ENCODE results near the gene ZNF513.
"Not testable (repeated sequence)": the region's sequence is repeated elsewhere in the genome, so short reads cannot be mapped to it uniquely, and the experiment has no call there.

The ZNF513 gene

GRCh38 chr2:27356382-27357181 is 24.0 kb downstream of the ZNF513 start, which contains the start of gene GTF3C2:
GTF3C2 (minus strand) TSS chr2:27356764; CDS start chr2:27343554, 13,210 bp downstream.
- H3K27ac ChIP-seq (ENCODE audit: low read depth in 2 of 2, low read length in 2 of 2), result peak within 1 kb of the TSS; percentile 91 to 97
- peak within 1 kb of the TSS; percentile 84 to 95 for H3K9ac ChIP-seq (ENCODE audit: low read depth in 1 of 2, low read length in 2 of 2)
- no peaks in the 10 kb centered on the region for H3K36me3 ChIP-seq (ENCODE audit: control insufficient read depth in 2 of 2, insufficient read depth in 2 of 2, low read length in 2 of 2)
- peaks cover 13 to 17% of the 10 kb centered on the region in 2 donors for H3K4me1 ChIP-seq (ENCODE audit: control insufficient read depth in 2 of 2, insufficient read depth in 2 of 2, low read length in 2 of 2)
- H3K27me3 ChIP-seq (ENCODE audit: control insufficient read depth in 2 of 2, insufficient read depth in 2 of 2, low read length in 2 of 2), result no peaks in the 10 kb centered on the region
- peak within 1 kb of the TSS; percentile 83 to 99 for H3K4me3 ChIP-seq (ENCODE audit: low read length in 2 of 2)
- H3K9me3 ChIP-seq (ENCODE audit: control insufficient read depth in 2 of 2, low read length in 2 of 2), result no peaks in the 10 kb centered on the region

GRCh38 chr2:27356056-27356381 is 24.5 kb downstream of the ZNF513 start:
- Histone ChIP-seq H3K9me3 (ENCODE audit: control insufficient read depth in 2 of 2, low read length in 2 of 2) (no peaks in the 10 kb centered on the region), H3K27me3 (ENCODE audit: control insufficient read depth in 2 of 2, insufficient read depth in 2 of 2, low read length in 2 of 2) (no peaks in the 10 kb centered on the region), H3K9ac (ENCODE audit: low read depth in 1 of 2, low read length in 2 of 2) (peak overlapping the region; percentile 84 to 95), H3K27ac (ENCODE audit: low read depth in 2 of 2, low read length in 2 of 2) (peak overlapping the region; percentile 91 to 97), H3K4me1 (ENCODE audit: control insufficient read depth in 2 of 2, insufficient read depth in 2 of 2, low read length in 2 of 2) (peaks cover 13 to 17% of the 10 kb centered on the region in 2 donors), H3K4me3 (ENCODE audit: low read length in 2 of 2) (peak overlapping the region; percentile 83 to 99), H3K36me3 (ENCODE audit: control insufficient read depth in 2 of 2, insufficient read depth in 2 of 2, low read length in 2 of 2) (no peaks in the 10 kb centered on the region)

- Histone ChIP-seq H3K4me1 (ENCODE audit: control insufficient read depth in 2 of 2, insufficient read depth in 2 of 2, low read length in 2 of 2) (peaks cover 13 to 17% of the 10 kb centered on the region in 2 donors), H3K27ac (ENCODE audit: low read depth in 2 of 2, low read length in 2 of 2) (peak overlapping the region in 1 of 2 donors; percentile 32), H3K4me3 (ENCODE audit: low read length in 2 of 2) (no peak overlapping the region), H3K9ac (ENCODE audit: low read depth in 1 of 2, low read length in 2 of 2) (no peak overlapping the region), H3K9me3 (ENCODE audit: control insufficient read depth in 2 of 2, low read length in 2 of 2) (no peaks in the 10 kb centered on the region), H3K36me3 (ENCODE audit: control insufficient read depth in 2 of 2, insufficient read depth in 2 of 2, low read length in 2 of 2) (no peaks in the 10 kb centered on the region), H3K27me3 (ENCODE audit: control insufficient read depth in 2 of 2, insufficient read depth in 2 of 2, low read length in 2 of 2) (no peaks in the 10 kb centered on the region)
Measured at GRCh38 chr2:27354597-27354927, 26.0 kb downstream of the ZNF513 start.

GRCh38 chr2:27353762-27354596 is 26.6 kb downstream of the ZNF513 start:
- H3K27ac ChIP-seq (ENCODE audit: low read depth in 2 of 2, low read length in 2 of 2), result peak overlapping the region in 1 of 2 donors; percentile 32
- H3K9me3 ChIP-seq (ENCODE audit: control insufficient read depth in 2 of 2, low read length in 2 of 2), result no peaks in the 10 kb centered on the region
- no peaks in the 10 kb centered on the region for H3K27me3 ChIP-seq (ENCODE audit: control insufficient read depth in 2 of 2, insufficient read depth in 2 of 2, low read length in 2 of 2)
- no peak overlapping the region for H3K9ac ChIP-seq (ENCODE audit: low read depth in 1 of 2, low read length in 2 of 2)
- no peaks in the 10 kb centered on the region for H3K36me3 ChIP-seq (ENCODE audit: control insufficient read depth in 2 of 2, insufficient read depth in 2 of 2, low read length in 2 of 2)
- H3K4me1 ChIP-seq (ENCODE audit: control insufficient read depth in 2 of 2, insufficient read depth in 2 of 2, low read length in 2 of 2), result peaks cover 13 to 17% of the 10 kb centered on the region in 2 donors
- no peak overlapping the region for H3K4me3 ChIP-seq (ENCODE audit: low read length in 2 of 2)

GRCh38 chr2:27353386-27353761 is 27.2 kb downstream of the ZNF513 start:
- H3K4me1 ChIP-seq (ENCODE audit: control insufficient read depth in 2 of 2, insufficient read depth in 2 of 2, low read length in 2 of 2), result peaks cover 13 to 17% of the 10 kb centered on the region in 2 donors
- not testable (repeated sequence) for H3K9ac ChIP-seq (ENCODE audit: low read depth in 1 of 2, low read length in 2 of 2); H3K36me3 ChIP-seq (ENCODE audit: control insufficient read depth in 2 of 2, insufficient read depth in 2 of 2, low read length in 2 of 2); H3K27ac ChIP-seq (ENCODE audit: low read depth in 2 of 2, low read length in 2 of 2); H3K27me3 ChIP-seq (ENCODE audit: control insufficient read depth in 2 of 2, insufficient read depth in 2 of 2, low read length in 2 of 2); H3K4me3 ChIP-seq (ENCODE audit: low read length in 2 of 2); H3K9me3 ChIP-seq (ENCODE audit: control insufficient read depth in 2 of 2, low read length in 2 of 2)

GRCh38 chr2:27351802-27352598 is 28.5 kb downstream of the ZNF513 start:
- H3K27me3 ChIP-seq (ENCODE audit: control insufficient read depth in 2 of 2, insufficient read depth in 2 of 2, low read length in 2 of 2), result no peaks in the 10 kb centered on the region
- H3K36me3 ChIP-seq (ENCODE audit: control insufficient read depth in 2 of 2, insufficient read depth in 2 of 2, low read length in 2 of 2), result no peaks in the 10 kb centered on the region
- peaks cover 13 to 14% of the 10 kb centered on the region in 2 donors for H3K4me1 ChIP-seq (ENCODE audit: control insufficient read depth in 2 of 2, insufficient read depth in 2 of 2, low read length in 2 of 2)
- H3K9ac ChIP-seq (ENCODE audit: low read depth in 1 of 2, low read length in 2 of 2), result no peak overlapping the region
- no peak overlapping the region for H3K27ac ChIP-seq (ENCODE audit: low read depth in 2 of 2, low read length in 2 of 2)
- no peaks in the 10 kb centered on the region for H3K9me3 ChIP-seq (ENCODE audit: control insufficient read depth in 2 of 2, low read length in 2 of 2)
- no peak overlapping the region for H3K4me3 ChIP-seq (ENCODE audit: low read length in 2 of 2)

GRCh38 chr2:27350106-27350693 is 30.3 kb downstream of the ZNF513 start:
- Histone ChIP-seq H3K9me3 (ENCODE audit: control insufficient read depth in 2 of 2, low read length in 2 of 2) (no peaks in the 10 kb centered on the region), H3K36me3 (ENCODE audit: control insufficient read depth in 2 of 2, insufficient read depth in 2 of 2, low read length in 2 of 2) (no peaks in the 10 kb centered on the region), H3K9ac (ENCODE audit: low read depth in 1 of 2, low read length in 2 of 2) (no peak overlapping the region), H3K4me3 (ENCODE audit: low read length in 2 of 2) (no peak overlapping the region), H3K27me3 (ENCODE audit: control insufficient read depth in 2 of 2, insufficient read depth in 2 of 2, low read length in 2 of 2) (no peaks in the 10 kb centered on the region), H3K27ac (ENCODE audit: low read depth in 2 of 2, low read length in 2 of 2) (no peak overlapping the region), H3K4me1 (ENCODE audit: control insufficient read depth in 2 of 2, insufficient read depth in 2 of 2, low read length in 2 of 2) (peaks cover 5 to 7% of the 10 kb centered on the region in 2 donors)

GRCh38 chr2:27347641-27348040 is 32.9 kb downstream of the ZNF513 start:
- H3K9me3 ChIP-seq (ENCODE audit: control insufficient read depth in 2 of 2, low read length in 2 of 2), result no peaks in the 10 kb centered on the region

GRCh38 chr2:27336173-27336572 is 44.4 kb downstream of the ZNF513 start:
- Histone ChIP-seq H3K27ac (ENCODE audit: low read depth in 2 of 2, low read length in 2 of 2) (no peak overlapping the region), H3K36me3 (ENCODE audit: control insufficient read depth in 2 of 2, insufficient read depth in 2 of 2, low read length in 2 of 2) (peaks cover 59 to 63% of the 10 kb centered on the region in 2 donors), H3K9me3 (ENCODE audit: control insufficient read depth in 2 of 2, low read length in 2 of 2) (no peaks in the 10 kb centered on the region), H3K9ac (ENCODE audit: low read depth in 1 of 2, low read length in 2 of 2) (no peak overlapping the region), H3K4me1 (ENCODE audit: control insufficient read depth in 2 of 2, insufficient read depth in 2 of 2, low read length in 2 of 2) (no peaks in the 10 kb centered on the region), H3K4me3 (ENCODE audit: low read length in 2 of 2) (no peak overlapping the region), H3K27me3 (ENCODE audit: control insufficient read depth in 2 of 2, insufficient read depth in 2 of 2, low read length in 2 of 2) (no peaks in the 10 kb centered on the region)

More at GRCh38 chr2:27347641-27348040, 32.9 kb downstream of the ZNF513 start:
- Histone ChIP-seq H3K4me3 (ENCODE audit: low read length in 2 of 2) (no peak overlapping the region), H3K27ac (ENCODE audit: low read depth in 2 of 2, low read length in 2 of 2) (no peak overlapping the region), H3K9ac (ENCODE audit: low read depth in 1 of 2, low read length in 2 of 2) (no peak overlapping the region), H3K36me3 (ENCODE audit: control insufficient read depth in 2 of 2, insufficient read depth in 2 of 2, low read length in 2 of 2) (peaks cover 5 to 7% of the 10 kb centered on the region in 2 donors), H3K4me1 (ENCODE audit: control insufficient read depth in 2 of 2, insufficient read depth in 2 of 2, low read length in 2 of 2) (no peaks in the 10 kb centered on the region), H3K27me3 (ENCODE audit: control insufficient read depth in 2 of 2, insufficient read depth in 2 of 2, low read length in 2 of 2) (no peaks in the 10 kb centered on the region)

Data from mucosa of rectum (tissue), 2 donors.